ENCODE measurements around the gene PDE9A. TPM values are rescaled to one million over a fixed set of nuclear protein-coding genes. Genes with fewer than 3 reads are reported as not detected.

Gene PDE9A
- total RNA-seq, 4 donors from 2014 or later = 10.6 to 83.2 (median 28.5) TPM

- Histone ChIP-seq H3K4me1 (peaks cover 0 to 14% (median 11%) of the 10 kb centered on the region in 3 donors), H3K9me3 (no peaks in the 10 kb centered on the region), H3K27ac (no peak overlapping the region), H3K36me3 (no peaks in the 10 kb centered on the region), H3K4me3 (no peak overlapping the region), H3K27me3 (no peaks in the 10 kb centered on the region)
- no peak for ATAC-seq
- TF ChIP-seq POLR2AphosphoS5 (IDR thresholded peaks at IDR 0.05) (no peak), EP300 (IDR thresholded peaks at IDR 0.05) (no peak), POLR2A (IDR thresholded peaks at IDR 0.05) (no peak)
- TF ChIP-seq, protein P1, sequence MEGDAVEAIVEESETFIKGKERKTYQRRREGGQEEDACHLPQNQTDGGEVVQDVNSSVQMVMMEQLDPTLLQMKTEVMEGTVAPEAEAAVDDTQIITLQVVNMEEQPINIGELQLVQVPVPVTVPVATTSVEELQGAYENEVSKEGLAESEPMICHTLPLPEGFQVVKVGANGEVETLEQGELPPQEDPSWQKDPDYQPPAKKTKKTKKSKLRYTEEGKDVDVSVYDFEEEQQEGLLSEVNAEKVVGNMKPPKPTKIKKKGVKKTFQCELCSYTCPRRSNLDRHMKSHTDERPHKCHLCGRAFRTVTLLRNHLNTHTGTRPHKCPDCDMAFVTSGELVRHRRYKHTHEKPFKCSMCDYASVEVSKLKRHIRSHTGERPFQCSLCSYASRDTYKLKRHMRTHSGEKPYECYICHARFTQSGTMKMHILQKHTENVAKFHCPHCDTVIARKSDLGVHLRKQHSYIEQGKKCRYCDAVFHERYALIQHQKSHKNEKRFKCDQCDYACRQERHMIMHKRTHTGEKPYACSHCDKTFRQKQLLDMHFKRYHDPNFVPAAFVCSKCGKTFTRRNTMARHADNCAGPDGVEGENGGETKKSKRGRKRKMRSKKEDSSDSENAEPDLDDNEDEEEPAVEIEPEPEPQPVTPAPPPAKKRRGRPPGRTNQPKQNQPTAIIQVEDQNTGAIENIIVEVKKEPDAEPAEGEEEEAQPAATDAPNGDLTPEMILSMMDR (IDR thresholded peaks at IDR 0.05) = no peak
- WGBS, 2 donors (ENCODE audit: low coverage in 1 of 2) = 68 to 97% methylated on average over 6 to 8 of the region's 28 CpGs
Observed at GRCh38 chr21:42645211-42646075, 8.0 kb upstream of the PDE9A start.

DNA sequence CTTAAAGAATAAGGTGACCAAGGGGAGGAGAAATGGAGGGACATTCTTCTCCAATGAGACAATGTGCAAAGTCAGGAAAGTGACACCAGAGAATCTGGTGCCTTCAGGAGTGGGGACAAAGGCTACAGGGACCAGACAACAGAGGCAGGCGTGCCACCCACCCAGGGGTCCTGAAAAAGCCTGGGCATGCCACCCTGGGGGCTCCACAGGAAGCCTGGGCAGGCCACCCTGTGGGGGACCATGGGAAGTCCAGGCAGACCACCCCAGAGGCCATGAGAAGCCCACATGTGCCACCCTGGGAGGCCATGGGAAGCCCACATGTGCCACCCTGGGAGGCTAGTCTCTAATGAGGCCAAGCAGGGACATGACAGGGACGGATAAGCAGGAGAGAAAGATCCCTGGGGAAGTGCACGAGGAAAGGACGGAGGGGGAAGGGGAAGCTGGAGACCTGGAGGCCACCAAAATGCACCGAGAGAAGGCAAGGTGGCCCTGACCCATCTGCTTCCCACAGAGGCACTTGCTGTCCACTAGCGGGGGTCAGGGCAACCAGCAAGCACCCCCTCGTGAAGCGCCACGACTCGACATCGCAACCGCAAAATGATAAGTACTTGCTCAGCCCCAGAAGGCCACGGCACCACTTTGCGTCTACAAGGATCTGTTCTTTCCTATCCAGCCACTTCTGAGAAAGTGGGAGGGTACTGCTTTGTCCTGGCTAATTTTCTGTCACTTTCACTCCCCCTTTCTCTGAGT is 7.2 kb upstream of the PDE9A start:
- no peaks in the 10 kb centered on the region for H3K27me3 ChIP-seq
- WGBS, 2 donors (ENCODE audit: low coverage in 1 of 2) = 88 to 95% methylated on average over 9 to 14 of the region's 14 CpGs
- H3K36me3 ChIP-seq = no peaks in the 10 kb centered on the region
- H3K4me3 ChIP-seq = no peak overlapping the region
- H3K4me1 ChIP-seq = peaks cover 0 to 6% (median 3%) of the 10 kb centered on the region in 3 donors
- no peak for TF ChIP-seq POLR2AphosphoS5 (IDR thresholded peaks at IDR 0.05)
- TF ChIP-seq EP300 (IDR thresholded peaks at IDR 0.05) = no peak
- TF ChIP-seq, protein P1 (IDR thresholded peaks at IDR 0.05) = no peak
- TF ChIP-seq POLR2A (IDR thresholded peaks at IDR 0.05) = no peak
- H3K9me3 ChIP-seq = no peaks in the 10 kb centered on the region
- H3K27ac ChIP-seq = no peak overlapping the region
- no peak for ATAC-seq

- TF ChIP-seq POLR2A (IDR thresholded peaks at IDR 0.05) (no peak), EP300 (IDR thresholded peaks at IDR 0.05) (no peak), POLR2AphosphoS5 (IDR thresholded peaks at IDR 0.05) (no peak)
- TF ChIP-seq, protein P1 (IDR thresholded peaks at IDR 0.05) = no peak
- ATAC-seq = no peak
- Histone ChIP-seq H3K4me1 (peaks cover 0 to 1% (median 0%) of the 10 kb centered on the region in 3 donors), H3K27me3 (no peaks in the 10 kb centered on the region), H3K36me3 (no peaks in the 10 kb centered on the region), H3K9me3 (no peaks in the 10 kb centered on the region), H3K4me3 (no peak overlapping the region), H3K27ac (no peak overlapping the region)
- 86 to 87% methylated on average over 8 to 12 of the region's 14 CpGs for WGBS, 2 donors (ENCODE audit: low coverage in 1 of 2)
Observed at GRCh38 chr21:42646836-42647235, 6.6 kb upstream of the PDE9A start.

- ATAC-seq = no peak
- Histone ChIP-seq H3K9me3 (no peaks in the 10 kb centered on the region), H3K27ac (no peak overlapping the region), H3K36me3 (no peaks in the 10 kb centered on the region), H3K4me1 (peaks cover 0 to 16% (median 4%) of the 10 kb centered on the region in 3 donors), H3K27me3 (no peaks in the 10 kb centered on the region), H3K4me3 (no peak overlapping the region)
- TF ChIP-seq, protein P1 (IDR thresholded peaks at IDR 0.05) = no peak
- TF ChIP-seq POLR2A (IDR thresholded peaks at IDR 0.05) (no peak), POLR2AphosphoS5 (IDR thresholded peaks at IDR 0.05) (no peak)
- 88 to 90% methylated on average over 7 to 8 of the region's 8 CpGs for WGBS, 2 donors (ENCODE audit: low coverage in 1 of 2)
Observed at GRCh38 chr21:42648606-42649005, 4.8 kb upstream of the PDE9A start.
